Neural progenitor cell (in vitro differentiated cells): Measurements from ENCODE around the gene USP9X. TPM values are rescaled to one million over a fixed set of nuclear protein-coding genes. Genes with fewer than 3 reads are reported as not detected.

Experiments used
- DNase-seq: peaks from one replicate; pipeline ENCODE4 v3.0.0-alpha.2; 2016; ENCODE audit warnings: low spot score
- H2AFZ ChIP-seq: fragments of 200-600 bp; sonication (generic); replicated peaks from 2 replicates; pipeline ENCODE4 v1.6.1; 2016; ENCODE audit warnings: antibody characterized with exemption
- H3F3A ChIP-seq: fragments of 200-600 bp; sonication (generic); 2 replicates; pipeline ENCODE4 v1.6.1; 2016; ENCODE audit warnings: antibody characterized with exemption, low read depth
- H3K27ac ChIP-seq: fragments of 200-600 bp; sonication (generic); 2 replicates; pipeline ENCODE4 v1.5.1; 2016; ENCODE audit warnings: mild to moderate bottlenecking
- H3K27me3 ChIP-seq: fragments of 200-600 bp; sonication (generic); 2 replicates; pipeline ENCODE4 v1.6.1; 2016; ENCODE audit warnings: mild to moderate bottlenecking, moderate library complexity
- H3K36me3 ChIP-seq: fragments of 200-600 bp; sonication (generic); 2 replicates; pipeline ENCODE4 v1.5.1; 2016
- H3K4me1 ChIP-seq: fragments of 200-600 bp; sonication (generic); 2 replicates; pipeline ENCODE4 v1.6.1; 2016; ENCODE audit warnings: mixed run types
- H3K4me2 ChIP-seq: fragments of 200-600 bp; sonication (generic); 2 replicates; pipeline ENCODE4 v1.6.1; 2016
- H3K4me3 ChIP-seq: fragments of 200-600 bp; sonication (generic); 2 replicates; pipeline ENCODE4 v1.5.1; 2016
- H3K79me2 ChIP-seq: fragments of 200-600 bp; sonication (generic); 2 replicates; pipeline ENCODE4 v1.6.1; 2016; ENCODE audit warnings: low read depth
- H3K9ac ChIP-seq: fragments of 200-600 bp; sonication (generic); 2 replicates; pipeline ENCODE4 v1.6.1; 2016
- H3K9me3 ChIP-seq: fragments of 200-600 bp; sonication (generic); 2 replicates; pipeline ENCODE4 v1.5.1; 2016; ENCODE audit warnings: low read depth
- H4K20me1 ChIP-seq: fragments of 200-600 bp; sonication (generic); 2 replicates; pipeline ENCODE4 v1.6.1; 2016; ENCODE audit warnings: low read depth
- H3K27ac Mint-ChIP-seq: 3 replicates; pipeline ENCODE4 v1.8.0; 2021; ENCODE audit warnings: mixed read lengths
- H3K27me3 Mint-ChIP-seq: 2 replicates; pipeline ENCODE4 v1.8.0; 2022; ENCODE audit warnings: low read depth, mild to moderate bottlenecking, inconsistent platforms, moderate library complexity, mixed read lengths; ENCODE audit not compliant: insufficient read depth
- H3K36me3 Mint-ChIP-seq: 3 replicates; pipeline ENCODE4 v1.8.0; 2021; ENCODE audit warnings: mixed read lengths
- H3K4me1 Mint-ChIP-seq: 3 replicates; pipeline ENCODE4 v1.8.0; 2021; ENCODE audit warnings: mixed read lengths
- H3K4me3 Mint-ChIP-seq: 3 replicates; pipeline ENCODE4 v1.8.0; 2021; ENCODE audit warnings: mild to moderate bottlenecking, moderate library complexity, mixed read lengths
- H3K9me3 Mint-ChIP-seq: 3 replicates; pipeline ENCODE4 v1.8.0; 2020; ENCODE audit warnings: mixed read lengths
- CTCF ChIP-seq: fragments of 200-600 bp; sonication (generic); IDR thresholded peaks from 2 replicates; pipeline ENCODE4 v1.5.1; 2017; ENCODE audit warnings: antibody characterized with exemption, mild to moderate bottlenecking
- EZH2 ChIP-seq: fragments of 200-600 bp; sonication (generic); IDR thresholded peaks from 2 replicates; pipeline ENCODE4 v1.6.1; 2017; ENCODE audit warnings: antibody characterized with exemption, mild to moderate bottlenecking, moderate library complexity
- EZH2phosphoT487 ChIP-seq: fragments of 200-600 bp; sonication (generic); IDR thresholded peaks from 2 replicates; pipeline ENCODE4 v1.6.1; 2017; ENCODE audit warnings: antibody characterized with exemption
- total RNA-seq: library from RNA; depleted of rRNA; stranded (reverse); fragments of >200 nt; gene quantifications from 2 replicates; pipeline ENCODE4 v1.2.3, GENCODE V29; 2015; ENCODE audit warnings: low replicate concordance

The USP9X gene
- total RNA-seq, 1 donor from 2014 or later: 115 TPM

DNA sequence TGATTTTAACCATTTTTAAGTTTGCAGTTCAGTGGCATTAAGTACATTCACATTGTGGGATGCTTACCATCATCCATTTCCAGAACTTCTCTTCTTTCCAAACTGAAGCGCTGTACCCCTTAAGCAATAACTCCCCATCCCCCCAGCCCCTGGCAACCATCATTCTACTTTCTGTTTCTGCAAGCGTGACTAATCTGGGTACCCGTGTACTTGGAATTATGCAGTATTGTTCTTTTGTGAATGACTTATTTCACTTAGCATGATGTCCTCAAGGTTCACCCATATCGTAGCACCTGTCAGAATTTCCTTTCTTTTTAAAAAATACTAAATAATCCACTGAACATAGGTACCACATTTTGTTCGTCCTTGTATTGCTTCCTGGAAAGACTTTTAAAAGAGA lies 32.9 kb downstream of the USP9X start:
- Histone ChIP-seq H3K4me1 (peaks cover 10% of the 10 kb centered on the region), H3K27me3 (no peaks in the 10 kb centered on the region), H3K27ac (no peak overlapping the region), H2AFZ (no peak overlapping the region), H4K20me1 (peaks cover 53% of the 10 kb centered on the region), H3K4me2 (no peak overlapping the region), H3K36me3 (no peaks in the 10 kb centered on the region), H3K4me3 (no peak overlapping the region), H3K9me3 (no peaks in the 10 kb centered on the region), H3K9ac (no peak overlapping the region), H3K79me2 (peaks cover 100% of the 10 kb centered on the region), H3F3A (peaks cover 9% of the 10 kb centered on the region)
- no peak for DNase-seq
- peaks cover 20% of the 10 kb centered on the region for H3K9me3 Mint-ChIP-seq
- H3K4me1 Mint-ChIP-seq: peaks cover 6% of the 10 kb centered on the region
- H3K4me3 Mint-ChIP-seq: no peak overlapping the region
- H3K27ac Mint-ChIP-seq: no peak overlapping the region
- H3K27me3 Mint-ChIP-seq: peaks cover 4% of the 10 kb centered on the region
- no peak for TF ChIP-seq CTCF
- no peak for TF ChIP-seq EZH2
- no peak for TF ChIP-seq EZH2phosphoT487
- peaks cover 13% of the 10 kb centered on the region for H3K36me3 Mint-ChIP-seq

- Mint-ChIP-seq H3K4me1 (peaks cover 6% of the 10 kb centered on the region), H3K4me3 (no peak overlapping the region), H3K9me3 (peaks cover 24% of the 10 kb centered on the region), H3K36me3 (peaks cover 20% of the 10 kb centered on the region), H3K27me3 (peaks cover 4% of the 10 kb centered on the region), H3K27ac (no peak overlapping the region)
- Histone ChIP-seq H3K79me2 (peaks cover 100% of the 10 kb centered on the region), H3K4me1 (peaks cover 10% of the 10 kb centered on the region), H3F3A (no peaks in the 10 kb centered on the region), H3K9ac (no peak overlapping the region), H3K4me3 (no peak overlapping the region), H3K4me2 (no peak overlapping the region), H4K20me1 (peaks cover 42% of the 10 kb centered on the region), H2AFZ (no peak overlapping the region), H3K36me3 (no peaks in the 10 kb centered on the region), H3K27ac (no peak overlapping the region), H3K9me3 (no peaks in the 10 kb centered on the region), H3K27me3 (no peaks in the 10 kb centered on the region)
- TF ChIP-seq EZH2: no peak
- TF ChIP-seq EZH2phosphoT487: no peak
- TF ChIP-seq CTCF: no peak
- no peak for DNase-seq
Observed at GRCh38 chrX:41119803-41120202, 34.6 kb downstream of the USP9X start.

- Histone ChIP-seq H3K36me3 (no peaks in the 10 kb centered on the region), H3K9ac (no peak overlapping the region), H3K27ac (no peak overlapping the region), H3K9me3 (no peaks in the 10 kb centered on the region), H3F3A (no peaks in the 10 kb centered on the region), H3K4me2 (no peak overlapping the region), H3K27me3 (no peaks in the 10 kb centered on the region), H4K20me1 (peaks cover 24% of the 10 kb centered on the region), H3K4me1 (peaks cover 4% of the 10 kb centered on the region), H3K79me2 (peaks cover 100% of the 10 kb centered on the region), H2AFZ (no peak overlapping the region), H3K4me3 (no peak overlapping the region)
- Mint-ChIP-seq H3K9me3 (peaks cover 24% of the 10 kb centered on the region), H3K4me1 (peaks cover 5% of the 10 kb centered on the region), H3K27me3 (peaks cover 4% of the 10 kb centered on the region), H3K4me3 (no peak overlapping the region), H3K36me3 (peaks cover 20% of the 10 kb centered on the region), H3K27ac (no peak overlapping the region)
- TF ChIP-seq EZH2 (no peak), EZH2phosphoT487 (no peak), CTCF (no peak)
- DNase-seq: no peak
Observed at GRCh38 chrX:41121766-41122165, 36.5 kb downstream of the USP9X start.
